Hematopoietic multipotent progenitor cell treated with erythropoietin and hydrocortisone succinate and interleukin-3 and kit ligand, for 6 days (in vitro differentiated cells): ENCODE results near the gene BCAS1.
"Not testable (repeated sequence)": the region's sequence is repeated elsewhere in the genome, so short reads cannot be mapped to it uniquely, and the experiment has no call there.

ENCODE experiments used
- DNase-seq: peaks from one replicate; pipeline ENCODE4 v3.0.0-alpha.2; 2015

BCAS1 gene

DNA sequence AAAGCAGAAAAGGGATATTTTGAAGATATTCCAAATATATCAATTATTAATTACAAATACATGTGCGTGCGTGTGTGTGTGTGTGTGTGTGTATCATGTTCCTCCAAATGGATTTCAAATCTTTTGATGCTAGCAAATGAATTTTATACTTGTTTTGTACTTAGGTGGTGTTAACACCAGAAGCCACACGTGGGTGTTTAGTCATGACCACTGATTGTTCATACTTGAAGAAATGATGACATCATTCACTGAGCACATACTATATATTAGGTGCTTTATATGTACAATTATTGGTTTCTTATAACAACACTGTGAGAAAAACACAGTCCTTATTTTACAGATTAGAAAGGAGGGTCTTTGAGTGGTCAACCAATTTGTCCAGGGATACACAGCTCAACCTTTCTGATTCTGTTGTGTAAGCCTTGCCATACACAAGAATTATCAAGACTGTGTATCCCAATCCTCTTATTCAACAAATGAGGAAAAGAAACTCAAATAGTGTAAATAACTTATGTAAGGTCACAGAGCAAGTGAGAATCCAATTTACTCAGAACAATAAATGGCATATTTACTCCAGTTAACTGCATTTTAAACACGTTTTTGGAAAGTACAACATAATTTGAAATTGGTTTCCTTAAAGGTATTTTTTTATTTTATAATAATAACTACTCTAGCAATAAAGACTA, 88.5 kb downstream of the BCAS1 start:
- no peak for DNase-seq

DNA sequence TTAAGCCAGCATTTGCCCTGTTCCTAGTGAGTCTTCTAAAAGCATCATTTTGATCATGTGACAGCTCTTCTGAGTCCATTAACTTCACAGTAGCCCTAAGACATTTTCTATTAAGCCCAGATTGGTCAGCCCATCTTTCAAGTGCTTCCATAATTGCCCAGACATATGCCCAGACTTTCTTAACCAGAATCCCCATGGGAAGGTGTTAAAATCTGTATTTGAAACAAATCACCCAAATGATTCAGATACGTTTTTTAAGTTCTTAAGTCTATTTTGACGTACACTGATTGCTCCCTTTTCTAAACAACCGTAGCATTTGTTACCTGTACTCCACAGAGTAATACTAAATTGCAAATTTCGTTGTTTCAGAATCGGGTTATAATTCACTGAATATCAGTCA, 89.3 kb downstream of the BCAS1 start:
- DNase-seq = no peak

DNA sequence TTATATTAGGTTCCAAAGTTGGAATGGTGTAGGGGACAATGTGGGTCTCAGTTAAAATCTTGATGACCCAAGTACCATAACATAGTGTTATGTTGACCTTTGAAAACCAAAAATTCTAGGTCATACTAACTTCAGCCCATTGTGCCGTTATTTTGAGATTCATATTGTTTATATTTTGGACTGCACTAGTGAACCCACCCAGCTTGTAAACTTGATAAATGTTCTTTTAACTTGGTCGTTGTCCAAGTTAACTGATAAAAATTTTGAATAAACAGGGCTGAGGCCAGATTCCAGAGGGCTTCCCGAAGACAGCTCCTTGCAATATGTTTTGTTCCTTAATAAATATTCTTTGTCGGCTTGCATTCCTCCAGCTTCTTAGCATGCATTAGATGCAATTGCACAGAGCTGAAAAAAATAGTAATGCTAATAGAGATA, 90.3 kb downstream of the BCAS1 start:
- DNase-seq = no peak

DNA sequence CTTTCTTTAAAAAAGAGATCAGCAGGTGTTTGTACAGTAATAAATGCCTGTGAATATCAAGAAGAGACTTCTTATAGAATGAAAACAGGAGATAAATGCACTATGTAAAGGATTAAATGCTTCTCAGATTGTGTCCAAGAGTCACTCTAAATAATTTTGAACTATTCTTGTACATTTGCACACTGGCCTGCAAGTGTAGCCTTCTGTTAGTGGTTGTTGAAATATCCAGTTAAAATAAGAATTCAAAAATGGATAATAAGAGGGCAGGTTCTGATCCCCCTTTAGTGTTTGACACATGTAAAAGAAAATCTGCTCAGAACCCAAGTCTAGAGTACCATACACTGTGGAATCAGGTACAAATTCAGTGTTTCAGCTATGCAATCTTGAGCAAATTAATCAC, 91.9 kb downstream of the BCAS1 start:
- no peak for DNase-seq

DNA sequence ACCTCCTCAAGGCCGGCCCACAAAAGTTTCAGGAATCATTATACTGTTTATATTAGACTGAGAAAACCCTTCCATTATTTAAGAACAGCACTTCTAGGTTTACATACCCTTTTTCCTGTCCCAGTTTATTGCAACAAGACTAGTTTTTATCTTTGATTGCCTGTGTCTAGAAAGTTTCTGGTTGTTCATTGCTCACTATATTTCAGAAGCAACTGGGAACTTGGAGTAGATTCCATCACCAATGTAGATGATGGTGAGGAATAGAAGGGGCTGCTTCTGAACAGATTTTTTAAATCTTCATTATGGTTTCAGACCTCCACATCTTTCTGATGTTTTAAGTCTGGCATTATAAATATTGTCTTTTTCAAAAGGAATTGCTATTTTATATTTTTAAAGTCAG, 93.0 kb downstream of the BCAS1 start:
- no peak for DNase-seq

DNA sequence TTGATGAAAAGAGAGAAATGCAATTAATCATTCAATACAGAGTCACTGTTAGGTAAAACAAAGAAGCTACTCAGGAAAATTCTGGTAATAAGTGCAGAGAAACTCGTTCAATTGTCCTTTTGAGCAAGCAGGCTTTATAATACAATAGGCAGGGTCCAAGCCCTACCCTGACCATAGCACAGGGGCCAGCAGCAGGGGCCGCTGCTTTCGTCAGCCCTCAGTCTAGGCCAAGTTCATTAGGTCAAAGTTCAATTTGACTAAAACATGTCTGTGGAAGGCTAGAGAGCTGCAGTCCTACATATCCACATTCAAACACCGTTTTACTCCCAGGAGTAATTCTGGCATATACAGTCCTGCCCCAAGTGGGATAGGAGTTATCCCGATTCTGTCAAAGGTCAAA, 94.6 kb downstream of the BCAS1 start:
- no peak for DNase-seq

DNA sequence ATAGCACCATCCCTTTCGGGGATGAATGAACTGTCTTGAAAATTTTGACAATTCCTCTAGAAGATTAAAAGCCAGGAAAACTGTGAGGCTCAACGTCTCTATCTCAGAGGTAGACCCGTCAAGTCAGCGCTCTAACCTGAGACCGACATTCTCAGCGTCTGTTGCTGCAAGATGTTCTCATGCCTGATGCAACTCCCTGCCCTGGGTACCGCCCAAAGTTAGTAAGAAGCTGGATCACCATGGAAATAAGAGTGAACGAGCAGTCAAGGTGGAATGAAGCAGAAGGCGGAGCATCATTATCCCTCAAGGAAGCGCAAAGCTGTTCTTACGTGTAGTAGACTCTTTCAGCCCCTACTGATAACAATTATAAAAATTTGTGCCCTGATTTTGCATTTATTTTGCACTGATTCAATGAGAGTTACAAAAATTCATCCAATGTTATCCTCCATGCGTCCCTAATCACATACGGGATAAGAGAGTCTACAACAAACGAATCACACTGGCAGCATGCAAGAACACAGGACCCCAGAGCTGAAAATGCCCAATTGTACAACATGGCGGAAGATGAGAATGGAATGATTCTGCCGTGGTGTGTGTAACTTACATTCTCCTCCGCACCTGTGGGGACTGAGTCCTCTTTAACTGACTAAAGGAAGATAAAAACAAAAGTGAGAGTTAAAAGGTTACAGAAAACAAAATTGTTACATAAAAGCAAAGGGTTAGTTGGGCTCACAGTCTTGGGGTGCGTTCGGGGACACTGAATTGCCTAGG, 95.4 kb downstream of the BCAS1 start:
- DNase-seq = no peak

DNA sequence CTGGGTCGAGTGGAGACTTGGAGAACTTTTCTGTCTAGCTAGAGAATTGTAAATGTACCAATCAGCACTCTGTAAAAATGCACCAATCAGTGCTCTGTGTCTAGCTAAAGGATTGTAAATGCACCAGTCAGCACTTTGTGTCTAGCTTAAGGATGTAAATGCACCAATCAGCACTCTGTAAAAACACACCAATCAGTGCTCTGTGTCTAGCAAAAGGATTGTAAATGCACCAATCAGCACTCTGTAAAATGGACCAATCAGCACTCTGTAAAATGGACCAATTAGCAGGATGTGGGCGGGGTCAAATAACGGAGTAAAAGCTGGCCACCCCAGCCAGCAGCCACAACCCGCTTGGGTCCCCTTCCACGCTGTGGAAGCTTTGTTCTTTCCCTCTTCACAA, 96.5 kb downstream of the BCAS1 start:
- DNase-seq = not testable (repeated sequence)

DNA sequence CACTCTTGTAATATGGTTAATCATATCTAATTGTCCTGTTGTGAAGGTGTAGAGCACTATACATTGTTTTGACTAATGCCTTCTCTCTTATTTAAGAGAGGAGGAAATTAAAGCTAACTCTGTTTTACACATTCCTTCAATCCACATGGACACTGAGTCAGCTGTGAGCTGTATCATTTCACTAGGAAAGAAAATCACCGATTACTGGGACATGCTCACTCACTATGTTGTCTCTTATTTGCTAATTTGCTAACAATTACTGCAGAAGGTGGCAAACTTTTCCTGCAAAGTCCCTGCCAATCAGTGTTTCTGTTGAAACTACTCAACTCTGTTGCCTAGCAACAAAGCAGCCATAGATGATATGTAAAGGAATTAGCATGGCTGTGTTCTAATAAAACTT, 98.2 kb downstream of the BCAS1 start:
- DNase-seq = no peak

DNA sequence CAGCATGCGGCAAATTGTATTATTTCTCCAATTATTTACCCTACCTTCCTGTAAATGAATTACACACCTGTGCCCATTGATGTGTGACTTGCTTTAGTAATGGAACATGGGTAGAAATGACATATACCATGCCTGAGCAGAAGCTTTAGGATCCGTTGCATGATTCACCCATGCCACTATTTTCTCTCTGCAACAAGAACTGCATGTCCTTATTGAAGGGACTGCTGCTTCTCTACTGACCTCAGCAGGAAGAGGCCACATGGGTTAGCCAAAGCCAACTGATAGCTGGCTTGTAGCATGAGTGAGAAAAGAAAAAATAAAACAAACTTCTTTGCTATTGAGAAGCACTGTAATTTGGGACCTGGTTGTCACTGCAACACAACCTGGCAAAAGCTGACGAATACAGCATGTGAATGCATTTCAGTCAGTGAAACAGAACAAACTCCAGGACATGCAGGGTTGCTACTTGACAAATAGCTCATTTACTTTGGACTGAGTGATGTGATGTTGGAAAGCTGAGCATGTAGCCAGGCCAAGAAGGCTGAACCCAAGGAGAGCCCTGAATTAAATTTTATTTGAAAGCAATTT, 99.2 kb downstream of the BCAS1 start:
- DNase-seq = no peak

DNA sequence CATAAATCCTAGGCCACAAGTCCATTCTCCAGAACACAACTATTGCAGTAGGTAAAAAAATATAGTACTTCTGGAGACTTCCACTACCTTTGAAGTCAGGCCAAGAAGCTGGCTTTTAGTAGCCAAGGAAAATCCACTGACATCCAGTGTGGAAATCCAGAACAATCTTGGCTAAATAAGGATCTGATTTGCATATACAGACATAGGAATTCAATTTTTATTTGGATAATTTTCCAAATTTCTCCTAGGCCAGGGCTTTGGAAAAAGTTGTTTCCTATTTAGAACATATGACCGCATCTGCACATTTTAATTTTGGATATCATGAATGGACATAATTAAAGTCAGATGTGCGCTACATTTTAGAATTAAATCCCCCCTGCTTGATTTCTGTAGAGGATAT, 100.2 kb downstream of the BCAS1 start:
- DNase-seq = no peak

DNA sequence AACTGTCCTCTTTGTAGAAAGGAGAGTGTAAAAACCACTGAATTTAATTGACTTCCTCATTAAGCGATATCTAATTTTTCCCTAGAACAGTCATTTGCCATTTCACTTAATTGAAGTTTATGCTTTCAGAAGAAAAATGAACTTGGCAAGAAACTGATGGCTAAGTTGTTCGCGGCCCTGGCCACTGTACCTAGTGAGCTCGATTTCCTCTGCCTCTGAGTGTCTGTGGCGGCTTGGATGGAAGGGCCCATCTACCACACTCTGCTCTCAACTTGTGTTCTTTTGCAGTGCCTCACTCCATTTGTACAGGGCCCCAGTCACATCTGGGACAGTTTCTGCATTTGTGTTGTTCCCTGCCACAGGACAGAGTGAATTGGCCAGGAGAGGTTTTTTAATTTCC, 102.9 kb downstream of the BCAS1 start:
- DNase-seq = no peak

DNA sequence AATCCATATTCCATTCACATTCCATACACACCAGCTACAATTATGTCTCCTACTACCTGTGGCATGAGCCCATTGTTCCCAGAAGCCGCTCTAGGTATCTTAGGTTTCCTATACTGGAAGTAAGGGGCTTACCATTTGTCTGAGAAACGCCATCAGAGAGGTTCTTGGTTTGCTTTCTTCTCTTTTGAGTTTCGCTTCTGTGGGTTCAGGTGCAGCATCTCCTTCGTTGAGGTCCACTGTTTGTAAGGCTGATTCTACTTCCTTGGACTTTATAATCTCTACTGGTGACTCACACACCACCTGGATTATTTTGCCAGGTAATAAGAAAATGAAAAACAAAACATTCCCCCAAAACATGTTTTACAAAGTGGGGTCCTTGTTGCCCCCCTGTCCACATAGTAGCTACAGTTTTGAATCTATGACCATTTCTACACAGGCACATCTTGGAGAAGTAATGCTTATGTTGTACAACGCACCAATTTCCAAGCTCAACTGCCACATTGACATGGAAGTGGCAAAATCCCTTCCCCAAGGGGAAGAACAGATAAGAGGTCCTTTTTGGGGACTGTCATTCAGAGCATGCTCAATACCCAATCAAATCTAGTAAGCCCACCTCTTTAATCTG, 103.5 kb downstream of the BCAS1 start:
- no peak for DNase-seq

DNA sequence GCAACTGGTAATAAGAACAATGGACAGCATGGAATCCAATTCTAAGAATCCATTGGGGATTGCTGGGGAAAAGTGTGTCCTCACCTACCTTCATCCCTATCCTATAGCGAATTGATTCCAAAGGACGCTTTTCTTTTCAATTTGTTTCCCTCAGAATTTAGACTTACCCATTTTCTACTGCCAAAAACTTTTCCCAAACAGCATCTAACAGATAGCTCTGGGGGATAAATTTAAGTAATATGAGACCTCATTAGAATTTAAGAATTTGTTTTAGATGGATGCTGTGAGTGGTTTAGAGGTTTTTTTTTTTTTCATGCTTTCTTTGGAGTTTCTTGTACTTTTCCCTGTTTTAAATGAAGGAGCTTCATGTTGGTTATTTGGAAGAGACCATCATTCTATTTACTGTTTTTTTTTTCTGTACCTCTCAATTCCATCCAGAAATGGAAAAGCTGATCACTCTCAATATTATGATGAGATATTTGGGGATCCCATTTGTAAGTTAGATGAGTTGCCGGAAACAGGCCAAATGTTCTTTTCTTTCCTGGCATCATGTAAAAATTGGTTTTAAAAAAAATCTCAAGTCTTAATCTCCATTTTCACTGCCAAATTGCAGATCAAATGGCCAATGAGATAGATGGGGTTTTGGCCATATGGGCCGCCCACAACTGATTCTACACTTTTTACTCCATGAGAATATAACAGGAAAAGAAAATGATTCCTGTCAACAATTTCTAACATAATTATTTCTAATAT, 105.7 kb downstream of the BCAS1 start:
- DNase-seq = no peak

DNA sequence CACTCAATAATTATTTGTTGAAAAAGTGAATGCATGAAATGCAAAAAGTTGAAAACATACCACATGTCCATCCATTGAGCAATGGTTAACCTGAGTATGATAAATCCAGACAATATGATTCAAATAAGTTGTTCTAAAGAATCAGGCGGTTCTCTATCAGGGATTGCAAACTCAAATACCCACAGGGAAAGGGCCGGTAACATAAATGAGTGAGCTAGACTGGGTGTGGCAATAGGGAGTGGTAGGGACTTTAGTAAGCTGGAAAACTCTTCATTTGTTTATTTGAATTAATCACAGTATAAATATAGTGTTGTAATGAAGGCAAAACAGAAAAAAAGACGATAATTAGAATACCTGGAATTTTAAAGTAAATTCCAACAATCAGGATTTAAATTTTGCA, 106.3 kb downstream of the BCAS1 start:
- DNase-seq = no peak

DNA sequence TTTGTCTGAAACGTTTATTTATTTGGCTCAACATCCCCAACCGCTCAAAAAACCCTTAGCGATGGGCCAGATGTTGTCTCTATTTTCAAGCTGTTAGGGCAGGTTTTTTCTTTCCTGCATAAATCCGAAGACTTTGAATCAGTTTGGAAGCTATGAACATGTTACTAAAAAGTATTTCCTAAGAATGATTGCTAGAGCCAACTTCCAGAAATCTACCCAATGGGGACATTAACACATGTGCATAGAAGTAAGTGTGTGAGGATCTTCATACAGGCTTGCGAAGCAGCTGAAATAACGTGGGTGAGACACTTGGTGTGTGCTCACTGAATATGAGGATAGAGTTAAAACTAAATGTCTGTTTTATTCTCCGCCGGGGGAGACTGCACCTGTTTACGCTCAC, 106.8 kb downstream of the BCAS1 start:
- no peak for DNase-seq

DNA sequence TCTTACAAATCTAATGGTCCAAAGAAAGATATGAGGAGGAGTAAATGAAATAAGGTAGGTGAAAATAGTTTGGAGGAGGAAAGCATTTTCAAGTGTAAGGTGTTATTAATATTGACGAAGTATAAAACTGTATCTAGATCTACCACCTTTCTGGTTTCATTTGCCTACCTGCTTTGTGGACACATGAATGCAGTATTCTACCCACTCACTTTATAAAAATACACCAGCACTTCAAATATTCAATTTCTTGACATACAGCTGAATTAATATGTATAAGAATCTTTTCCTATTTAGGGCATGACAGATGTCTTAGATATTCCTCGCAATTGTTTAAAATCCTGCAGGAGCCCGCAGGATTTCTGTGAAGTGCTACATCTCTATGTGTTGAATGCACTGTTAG, 108.0 kb downstream of the BCAS1 start:
- DNase-seq = no peak

DNA sequence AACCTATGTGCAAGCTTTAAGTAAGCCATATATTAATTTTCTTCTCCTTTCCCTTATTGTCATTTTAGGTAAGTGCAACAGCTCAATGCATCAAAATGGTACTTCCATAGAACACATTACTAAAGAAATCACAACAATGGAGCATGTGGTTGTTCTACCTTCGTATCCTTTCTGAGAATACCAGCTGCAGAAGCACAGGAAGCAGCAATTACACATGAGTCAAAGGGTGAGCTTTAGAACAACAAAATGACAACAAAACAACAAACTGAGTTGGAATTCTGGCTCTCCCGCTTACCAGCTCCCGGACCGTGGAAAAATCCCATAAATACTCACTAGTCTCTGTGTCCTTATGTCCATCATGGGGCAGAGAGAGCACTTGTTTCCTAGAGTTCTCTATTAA, 108.9 kb downstream of the BCAS1 start:
- no peak for DNase-seq

DNA sequence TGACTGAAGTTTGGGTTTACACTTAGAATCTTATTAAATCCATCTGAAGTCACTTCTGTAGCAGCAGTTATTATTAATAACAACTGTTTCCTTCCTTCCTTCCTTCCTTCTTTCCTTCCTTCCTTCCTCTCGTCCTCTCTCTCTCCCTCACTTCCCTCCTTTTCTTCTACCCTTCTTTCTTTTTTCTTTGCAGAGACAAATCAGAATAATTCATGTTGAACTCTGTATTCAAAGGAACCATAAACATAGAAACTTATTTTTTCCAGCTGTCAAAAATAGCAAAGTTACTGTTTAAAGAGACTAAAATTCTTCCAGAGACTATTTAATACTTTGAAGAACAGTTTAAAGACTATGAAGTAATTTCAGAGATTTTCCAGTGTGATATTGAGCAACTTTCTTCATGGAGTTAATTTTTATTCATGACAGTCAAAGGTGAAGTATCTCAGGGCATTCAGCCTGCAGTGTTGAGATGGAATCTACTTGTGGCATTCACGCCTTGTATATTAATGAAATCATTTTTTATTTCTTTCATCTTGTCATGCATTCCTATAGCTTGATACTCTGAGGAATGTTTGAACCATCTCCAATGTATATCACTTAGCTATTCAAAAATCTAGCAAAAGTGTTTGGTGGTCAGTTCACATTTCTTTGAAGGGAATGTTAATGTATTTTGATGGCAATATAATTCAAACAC, 109.7 kb downstream of the BCAS1 start:
- no peak for DNase-seq

DNA sequence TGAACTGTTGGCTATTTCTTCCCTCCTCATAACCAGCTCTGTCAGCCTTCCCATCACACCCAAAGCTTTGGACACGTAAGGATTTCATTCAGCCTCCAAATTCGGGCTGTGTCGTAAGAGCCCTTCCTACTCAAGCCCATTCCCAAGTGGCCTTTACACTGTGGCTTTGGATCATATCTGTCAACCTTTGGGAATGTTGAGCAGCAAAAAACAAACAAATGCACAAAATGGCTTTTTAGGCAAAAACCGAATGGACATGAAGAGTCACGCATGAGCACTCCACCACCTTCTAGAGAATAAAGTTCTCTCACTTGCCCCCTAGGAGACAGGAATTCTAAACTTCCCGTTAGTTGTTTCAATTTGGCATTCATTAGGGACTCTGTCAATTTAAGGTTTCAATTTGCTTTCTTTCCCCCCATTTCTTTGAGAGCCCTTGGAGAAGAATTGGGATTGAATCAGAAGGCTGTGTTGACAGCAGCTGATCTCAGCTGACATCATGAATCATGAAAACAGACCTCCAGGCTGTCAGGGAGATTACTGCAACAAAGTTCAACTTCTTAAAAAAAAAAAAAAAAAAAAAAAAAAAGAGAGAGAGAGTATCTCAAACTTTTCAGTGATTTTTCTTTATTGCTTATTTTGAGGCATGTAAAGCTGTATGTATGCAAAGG, 110.3 kb downstream of the BCAS1 start:
- DNase-seq = no peak

DNA sequence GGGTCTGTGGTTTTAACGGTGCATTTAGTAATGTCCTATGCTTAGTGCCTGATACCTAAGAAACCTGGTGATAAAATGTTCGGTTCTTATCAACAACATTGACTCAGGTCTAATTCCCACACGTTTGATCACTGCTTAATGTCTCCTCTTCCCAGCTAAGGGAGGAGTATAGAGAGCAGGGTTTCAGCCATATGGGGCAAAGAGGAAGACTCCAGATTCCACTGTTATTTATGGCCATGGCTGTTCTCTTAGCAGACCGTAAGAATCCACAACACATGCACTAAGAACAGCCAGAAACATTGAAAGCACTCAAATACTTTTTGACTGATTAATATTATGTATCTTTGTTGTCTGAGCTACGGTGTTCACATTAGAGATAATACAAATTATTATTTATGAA, 112.1 kb downstream of the BCAS1 start:
- no peak for DNase-seq
